Thyroid gland (tissue), 4 donors: ENCODE data around the gene NATD1. TPM values are rescaled to one million over a fixed set of nuclear protein-coding genes. Genes with fewer than 3 reads are reported as not detected.
A peak's percentile ranks its signal among the peaks of the same experiment; 100 is the strongest.

Source experiments
- DNase-seq, 2 donors: peaks; one replicate each; pipeline ENCODE4 v3.0.0-alpha.2; 2019
- H3K27ac ChIP-seq, 3 donors: fragments of 200-600 bp; sonication (generic); 1 replicate in 2 of 3; 2 replicates in 1 of 3; pipeline ENCODE4 v1.5.1; 2016 to 2019; ENCODE audit warnings: mild to moderate bottlenecking in 1 of 3, moderate library complexity in 1 of 3
- H3K27me3 ChIP-seq: fragments of 200-600 bp; sonication (generic); one replicate; pipeline ENCODE4 v1.5.1; 2019
- H3K36me3 ChIP-seq, 2 donors: fragments of 200-600 bp; sonication (generic); one replicate each; pipeline ENCODE4 v1.5.1; 2016 to 2019
- H3K4me1 ChIP-seq, 2 donors: fragments of 200-600 bp; sonication (generic); one replicate each; pipeline ENCODE4 v1.5.1; 2017 to 2019
- H3K4me3 ChIP-seq, 3 donors: fragments of 200-600 bp; sonication (generic); replicated peaks in 1 of 3; 1 replicate in 2 of 3; 2 replicates in 1 of 3; pipeline ENCODE4 v1.5.1; 2016; ENCODE audit warnings: mild to moderate bottlenecking in 1 of 3
- H3K9me3 ChIP-seq: fragments of 200-600 bp; sonication (generic); one replicate; pipeline ENCODE4 v1.5.1; 2017
- POLR2A ChIP-seq, 2 donors: fragments of 450-650 bp; IDR thresholded peaks; one replicate each; pipeline ENCODE4 v1.6.1; 2017; ENCODE audit warnings: antibody characterized with exemption in 2 of 2, mild to moderate bottlenecking in 2 of 2, moderate library complexity in 1 of 2
- WGBS, 2 donors: methylation state at CpG; one replicate each; pipeline ENCODE4 v1.1.5; 2017; 5-methylcytosine and 5-hydroxymethylcytosine counted together
- intact Hi-C: fragments of 100-400 bp; cut with DNase I; formaldehyde crosslinking; loops from one replicate; pipeline ENCODE4 v1.15.1; 2023
- total RNA-seq, 4 donors: library from RNA; depleted of rRNA; stranded (reverse); fragments of >200 nt; gene quantifications; one replicate each; pipeline ENCODE4 v1.2.3, GENCODE V29; 2016
- TF ChIP-seq, protein P1 (sequence below), 6 experiments: fragments of 200-600 bp in 3 of 6; fragments of 450-650 bp in 3 of 6; sonication (generic) in 3 of 6; IDR thresholded peaks; one replicate each; pipeline ENCODE4 v1.5.1; 2016 to 2019; ENCODE audit warnings: antibody characterized with exemption in 6 of 6, mild to moderate bottlenecking in 2 of 6, inconsistent platforms in 1 of 6, moderate library complexity in 1 of 6

The NATD1 gene
- total RNA-seq, 4 donors from 2014 or later = 18.6 to 34.1 (median 21.2) TPM

GRCh38 chr17:21289175-21289901, 36.1 kb upstream of the NATD1 start:
- H3K27ac ChIP-seq = peak overlapping the region in 2 of 3 donors; percentile 94 to 97
- intact Hi-C loops = loop anchor here (10.0 kb wide), 3 partner anchors 85 to 245 kb away; partner anchors contain the start of genes KCNJ12 and USP22
- H3K9me3 ChIP-seq = no peaks in the 10 kb centered on the region
- H3K4me3 ChIP-seq = no peak overlapping the region
- peaks cover 44 to 45% of the 10 kb centered on the region in 2 donors for H3K4me1 ChIP-seq
- DNase-seq = no peak
- no peaks in the 10 kb centered on the region for H3K36me3 ChIP-seq
- TF ChIP-seq, protein P1, sequence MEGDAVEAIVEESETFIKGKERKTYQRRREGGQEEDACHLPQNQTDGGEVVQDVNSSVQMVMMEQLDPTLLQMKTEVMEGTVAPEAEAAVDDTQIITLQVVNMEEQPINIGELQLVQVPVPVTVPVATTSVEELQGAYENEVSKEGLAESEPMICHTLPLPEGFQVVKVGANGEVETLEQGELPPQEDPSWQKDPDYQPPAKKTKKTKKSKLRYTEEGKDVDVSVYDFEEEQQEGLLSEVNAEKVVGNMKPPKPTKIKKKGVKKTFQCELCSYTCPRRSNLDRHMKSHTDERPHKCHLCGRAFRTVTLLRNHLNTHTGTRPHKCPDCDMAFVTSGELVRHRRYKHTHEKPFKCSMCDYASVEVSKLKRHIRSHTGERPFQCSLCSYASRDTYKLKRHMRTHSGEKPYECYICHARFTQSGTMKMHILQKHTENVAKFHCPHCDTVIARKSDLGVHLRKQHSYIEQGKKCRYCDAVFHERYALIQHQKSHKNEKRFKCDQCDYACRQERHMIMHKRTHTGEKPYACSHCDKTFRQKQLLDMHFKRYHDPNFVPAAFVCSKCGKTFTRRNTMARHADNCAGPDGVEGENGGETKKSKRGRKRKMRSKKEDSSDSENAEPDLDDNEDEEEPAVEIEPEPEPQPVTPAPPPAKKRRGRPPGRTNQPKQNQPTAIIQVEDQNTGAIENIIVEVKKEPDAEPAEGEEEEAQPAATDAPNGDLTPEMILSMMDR (IDR thresholded peaks at IDR 0.05) = no peak
- no peak for TF ChIP-seq POLR2A (IDR thresholded peaks at IDR 0.05)
- WGBS, 2 donors = 82 to 85% methylated on average over 5 to 10 of the region's 11 CpGs
- no peaks in the 10 kb centered on the region for H3K27me3 ChIP-seq

DNA sequence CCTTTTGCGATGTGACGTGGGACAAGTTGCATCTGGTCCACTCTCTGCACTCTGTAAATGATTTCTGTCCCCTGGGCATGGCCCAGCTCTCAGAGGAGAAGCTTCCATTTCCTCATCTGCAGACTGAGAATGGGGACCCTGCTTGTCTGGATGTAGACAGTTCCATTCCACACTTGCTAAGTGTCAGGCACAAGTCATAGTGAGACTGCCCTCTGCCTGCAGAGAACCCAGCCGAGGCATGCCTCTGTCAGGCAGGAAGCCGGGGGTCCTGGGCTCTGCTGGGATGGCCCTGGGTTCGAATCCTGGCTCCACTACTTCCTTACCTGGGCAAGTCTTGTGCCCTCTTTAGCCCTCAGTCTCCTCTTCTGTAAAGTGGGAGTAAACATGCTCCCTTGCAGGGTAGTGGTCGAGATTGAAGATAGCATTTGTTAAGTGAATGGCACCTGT, 35.4 kb upstream of the NATD1 start:
- Histone ChIP-seq H3K4me3 (peak overlapping the region in 1 of 3 donors; percentile 78), H3K36me3 (no peaks in the 10 kb centered on the region), H3K27ac (peak overlapping the region; percentile 94 to 97 (median 94)), H3K9me3 (no peaks in the 10 kb centered on the region), H3K27me3 (no peaks in the 10 kb centered on the region), H3K4me1 (peaks cover 49% of the 10 kb centered on the region in 2 donors)
- no peak for DNase-seq
- WGBS, 2 donors = 67 to 75% methylated on average over 4 to 6 of the region's 6 CpGs
- TF ChIP-seq, protein P1 (IDR thresholded peaks at IDR 0.05) = no peak
- TF ChIP-seq POLR2A (IDR thresholded peaks at IDR 0.05) = no peak
- intact Hi-C loops = loop anchor here (10.0 kb wide), 3 partner anchors 86 to 244 kb away; partner anchors contain the start of genes KCNJ12 and USP22

GRCh38 chr17:21287703-21288449, 34.7 kb upstream of the NATD1 start:
- peak; percentile 98 to 99 for DNase-seq
- TF ChIP-seq, protein P1 (IDR thresholded peaks at IDR 0.05) = no peak
- peak; percentile 9 to 44 for TF ChIP-seq POLR2A (IDR thresholded peaks at IDR 0.05)
- Histone ChIP-seq H3K4me3 (peak overlapping the region in 1 of 3 donors; percentile 78), H3K27me3 (no peaks in the 10 kb centered on the region), H3K36me3 (no peaks in the 10 kb centered on the region), H3K9me3 (no peaks in the 10 kb centered on the region), H3K4me1 (peaks cover 50 to 51% of the 10 kb centered on the region in 2 donors), H3K27ac (peak overlapping the region; percentile 94 to 97 (median 94))
- WGBS, 2 donors = 0 to 1% methylated on average over 3 to 11 of the region's 18 CpGs
- intact Hi-C loops = loop anchor here (10.0 kb wide), 3 partner anchors 87 to 243 kb away; partner anchors contain the start of genes KCNJ12 and USP22

DNA sequence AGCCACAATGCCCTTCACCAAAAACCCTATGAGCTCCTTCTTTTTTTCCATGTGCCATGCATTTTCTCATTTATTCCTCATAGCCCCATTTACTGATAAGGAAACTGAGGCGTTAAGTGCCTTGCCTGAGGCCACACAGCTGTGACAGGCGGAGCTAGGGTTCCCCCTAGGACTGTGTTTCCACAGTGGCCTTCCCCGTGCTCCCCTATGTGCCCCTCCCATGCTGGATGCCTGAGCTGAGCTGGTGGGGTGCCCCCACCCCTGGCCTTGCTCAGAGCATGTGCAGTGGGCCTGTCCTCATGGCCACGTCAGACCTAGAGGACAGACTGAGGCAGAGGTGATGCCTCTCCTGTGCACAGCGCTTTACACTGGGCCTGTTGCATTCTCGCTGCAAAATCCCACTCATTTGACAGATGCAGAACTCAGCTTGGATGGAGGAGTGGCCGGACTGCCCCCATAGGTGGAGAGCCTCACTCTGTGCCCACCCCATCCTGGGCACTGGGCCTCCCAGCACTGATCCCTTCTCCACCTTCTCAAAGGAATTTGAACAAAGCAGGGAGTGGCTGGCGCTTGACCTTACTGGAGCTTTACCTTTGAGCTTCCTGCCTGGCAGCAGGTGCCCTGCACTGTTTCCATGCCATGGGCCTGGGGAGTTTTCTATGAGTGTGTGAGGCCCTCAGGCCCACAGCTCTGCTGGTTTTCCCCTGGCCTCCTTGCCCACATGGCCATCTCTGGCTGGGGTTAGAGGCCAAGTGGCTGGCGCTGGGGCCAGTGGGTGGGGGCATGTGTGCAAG, 33.9 kb upstream of the NATD1 start:
- peak overlapping the region in 1 of 3 donors; percentile 78 for H3K4me3 ChIP-seq
- no peaks in the 10 kb centered on the region for H3K27me3 ChIP-seq
- H3K36me3 ChIP-seq = no peaks in the 10 kb centered on the region
- H3K9me3 ChIP-seq = no peaks in the 10 kb centered on the region
- WGBS, 2 donors = 37 to 40% methylated on average over 6 to 7 of the region's 9 CpGs
- H3K4me1 ChIP-seq = peaks cover 50 to 51% of the 10 kb centered on the region in 2 donors
- TF ChIP-seq POLR2A (IDR thresholded peaks at IDR 0.05) = no peak
- TF ChIP-seq, protein P1 (IDR thresholded peaks at IDR 0.05) = no peak
- intact Hi-C loops = loop anchor here (10.0 kb wide), 3 partner anchors 88 to 242 kb away; partner anchors contain the start of genes KCNJ12 and USP22
- H3K27ac ChIP-seq = peak overlapping the region; percentile 94 to 97 (median 94)
- DNase-seq = peak; percentile 55 to 62
